ENCODE data around the gene SLC2A5. TPM values are rescaled to one million over a fixed set of nuclear protein-coding genes. Genes with fewer than 3 reads are reported as not detected.

The SLC2A5 gene
- total RNA-seq, 1 experiment from 2014 or later, result not detected

GRCh38 chr1:9062846-9063245 lies 6.6 kb downstream of the SLC2A5 start:
- Histone ChIP-seq H3K4me1 (replicated peaks; ENCODE audit: insufficient read depth) (no peaks in the 10 kb centered on the region), H4K20me1 (ENCODE audit: insufficient read depth) (no peaks in the 10 kb centered on the region), H3K4me3 (no peak overlapping the region), H2AFZ (no peak overlapping the region), H3K9me2 (ENCODE audit: insufficient read depth) (no peaks in the 10 kb centered on the region), H3K36me3 (ENCODE audit: low read depth) (no peaks in the 10 kb centered on the region), H3K27ac (no peak overlapping the region), H3K4me2 (no peak overlapping the region), H3K79me2 (ENCODE audit: low read depth) (no peaks in the 10 kb centered on the region), H3K27me3 (ENCODE audit: insufficient read depth, low read depth) (no peaks in the 10 kb centered on the region), H3F3A (ENCODE audit: insufficient read depth, low read depth) (no peaks in the 10 kb centered on the region), H3K9me3 (ENCODE audit: insufficient read depth, low read depth) (no peaks in the 10 kb centered on the region)
- ChIA-PET CTCF (no interaction called here), POLR2A (ENCODE audit: unreplicated experiment) (no interaction called here)
- no peak for TF ChIP-seq EZH2 (IDR thresholded peaks at IDR 0.05; ENCODE audit: low read depth)
- TF ChIP-seq, protein P1, sequence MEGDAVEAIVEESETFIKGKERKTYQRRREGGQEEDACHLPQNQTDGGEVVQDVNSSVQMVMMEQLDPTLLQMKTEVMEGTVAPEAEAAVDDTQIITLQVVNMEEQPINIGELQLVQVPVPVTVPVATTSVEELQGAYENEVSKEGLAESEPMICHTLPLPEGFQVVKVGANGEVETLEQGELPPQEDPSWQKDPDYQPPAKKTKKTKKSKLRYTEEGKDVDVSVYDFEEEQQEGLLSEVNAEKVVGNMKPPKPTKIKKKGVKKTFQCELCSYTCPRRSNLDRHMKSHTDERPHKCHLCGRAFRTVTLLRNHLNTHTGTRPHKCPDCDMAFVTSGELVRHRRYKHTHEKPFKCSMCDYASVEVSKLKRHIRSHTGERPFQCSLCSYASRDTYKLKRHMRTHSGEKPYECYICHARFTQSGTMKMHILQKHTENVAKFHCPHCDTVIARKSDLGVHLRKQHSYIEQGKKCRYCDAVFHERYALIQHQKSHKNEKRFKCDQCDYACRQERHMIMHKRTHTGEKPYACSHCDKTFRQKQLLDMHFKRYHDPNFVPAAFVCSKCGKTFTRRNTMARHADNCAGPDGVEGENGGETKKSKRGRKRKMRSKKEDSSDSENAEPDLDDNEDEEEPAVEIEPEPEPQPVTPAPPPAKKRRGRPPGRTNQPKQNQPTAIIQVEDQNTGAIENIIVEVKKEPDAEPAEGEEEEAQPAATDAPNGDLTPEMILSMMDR (conservative IDR thresholded peaks at IDR 0.05), result no peak
- intact Hi-C loops (cut with micrococcal nuclease; ENCODE audit: unreplicated experiment), result no loop called here
- no TSS peak for BruUV-seq (replicated peaks)
- DNase-seq, result no peak

DNA sequence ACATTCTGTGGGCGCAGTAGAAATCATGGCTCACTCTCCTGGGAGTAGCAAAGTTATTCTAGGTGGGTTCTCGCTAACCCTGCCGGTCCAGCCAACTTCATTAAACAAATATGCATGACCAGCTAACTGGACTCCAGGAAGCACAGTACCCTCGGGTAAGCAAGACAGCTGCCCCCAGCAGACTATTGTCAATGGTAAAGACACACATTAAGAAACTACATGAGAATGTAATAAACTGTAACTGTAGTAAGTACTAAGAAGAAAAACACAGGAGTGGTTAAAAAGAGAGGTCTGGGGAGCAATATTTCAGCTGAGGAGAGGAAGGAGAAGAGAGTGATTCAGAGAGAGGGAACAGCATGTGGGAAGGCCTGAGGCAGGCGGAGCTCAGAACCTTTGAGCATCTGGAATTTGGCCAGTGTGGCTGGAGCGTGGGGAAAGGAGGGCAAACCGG lies 7.4 kb downstream of the SLC2A5 start:
- Histone ChIP-seq H3K79me2 (ENCODE audit: low read depth) (no peaks in the 10 kb centered on the region), H3K27ac (no peak overlapping the region), H3F3A (ENCODE audit: insufficient read depth, low read depth) (no peaks in the 10 kb centered on the region), H3K9me3 (ENCODE audit: insufficient read depth, low read depth) (no peaks in the 10 kb centered on the region), H3K27me3 (ENCODE audit: insufficient read depth, low read depth) (no peaks in the 10 kb centered on the region), H4K20me1 (ENCODE audit: insufficient read depth) (no peaks in the 10 kb centered on the region), H3K4me1 (replicated peaks; ENCODE audit: insufficient read depth) (no peaks in the 10 kb centered on the region), H3K4me2 (no peak overlapping the region), H2AFZ (no peak overlapping the region), H3K9me2 (ENCODE audit: insufficient read depth) (no peaks in the 10 kb centered on the region), H3K36me3 (ENCODE audit: low read depth) (no peaks in the 10 kb centered on the region), H3K4me3 (no peak overlapping the region)
- ChIA-PET POLR2A (ENCODE audit: unreplicated experiment) (no interaction called here), CTCF (no interaction called here)
- intact Hi-C loops (cut with micrococcal nuclease; ENCODE audit: unreplicated experiment), result no loop called here
- no TSS peak for BruUV-seq (replicated peaks)
- TF ChIP-seq, protein P1 (conservative IDR thresholded peaks at IDR 0.05), result no peak
- no peak for TF ChIP-seq EZH2 (IDR thresholded peaks at IDR 0.05; ENCODE audit: low read depth)
- DNase-seq, result no peak

DNA sequence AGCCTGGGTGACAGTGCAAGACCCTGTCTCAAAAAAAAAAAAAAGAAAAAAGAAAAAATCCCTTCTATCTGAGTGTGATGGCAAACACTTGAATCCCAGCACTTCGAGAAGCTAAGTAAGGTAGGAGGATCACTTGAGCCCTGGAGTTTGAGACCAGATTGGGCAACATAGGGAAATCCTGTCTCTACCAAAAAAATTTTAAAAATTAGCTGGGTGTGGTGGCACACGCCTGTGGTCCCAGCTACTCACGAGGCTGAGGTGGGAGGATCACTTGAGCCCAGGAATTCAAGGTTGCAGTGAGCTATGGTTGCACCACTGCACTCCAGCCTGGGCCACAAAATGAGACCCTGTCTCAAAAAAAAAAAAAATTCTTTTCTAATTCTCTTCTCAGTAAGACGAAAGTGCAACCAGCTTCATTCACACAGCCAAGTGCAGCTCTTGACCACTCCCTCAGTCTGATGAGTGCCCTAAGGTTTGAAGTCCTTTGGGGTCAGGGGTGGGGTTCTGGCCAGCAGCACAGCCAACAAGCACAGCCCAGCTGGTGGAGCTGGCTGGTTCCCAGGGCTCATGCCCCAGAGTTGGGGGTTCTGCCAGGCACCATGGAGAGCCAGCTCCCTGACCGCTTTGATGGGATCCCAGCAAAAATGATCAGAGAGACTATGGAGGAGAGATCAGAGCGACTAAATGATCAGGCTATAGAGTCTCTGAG lies 8.0 kb downstream of the SLC2A5 start:
- Histone ChIP-seq H3K4me3 (no peak overlapping the region), H3K27me3 (ENCODE audit: insufficient read depth, low read depth) (no peaks in the 10 kb centered on the region), H3K9me2 (ENCODE audit: insufficient read depth) (no peaks in the 10 kb centered on the region), H3K36me3 (ENCODE audit: low read depth) (no peaks in the 10 kb centered on the region), H3K79me2 (ENCODE audit: low read depth) (no peaks in the 10 kb centered on the region), H4K20me1 (ENCODE audit: insufficient read depth) (no peaks in the 10 kb centered on the region), H3K9me3 (ENCODE audit: insufficient read depth, low read depth) (no peaks in the 10 kb centered on the region), H3F3A (ENCODE audit: insufficient read depth, low read depth) (no peaks in the 10 kb centered on the region), H3K27ac (no peak overlapping the region), H2AFZ (no peak overlapping the region), H3K4me1 (replicated peaks; ENCODE audit: insufficient read depth) (no peaks in the 10 kb centered on the region), H3K4me2 (no peak overlapping the region)
- ChIA-PET POLR2A (ENCODE audit: unreplicated experiment) (no interaction called here), CTCF (interaction anchor here (0.8 kb wide), 1 partner anchor 699 kb away, joined by 4 read pairs; no protein-coding TSS in a partner anchor)
- DNase-seq, result no peak
- intact Hi-C loops (cut with micrococcal nuclease; ENCODE audit: unreplicated experiment), result no loop called here
- no peak for TF ChIP-seq EZH2 (IDR thresholded peaks at IDR 0.05; ENCODE audit: low read depth)
- TF ChIP-seq, protein P1 (conservative IDR thresholded peaks at IDR 0.05), result no peak
- no TSS peak for BruUV-seq (replicated peaks)

All from PC-9 (cell line).